ENCODE data around the gene ASTN2.
A peak's percentile ranks its signal among the peaks of the same experiment; 100 is the strongest.

The ASTN2 gene

DNA sequence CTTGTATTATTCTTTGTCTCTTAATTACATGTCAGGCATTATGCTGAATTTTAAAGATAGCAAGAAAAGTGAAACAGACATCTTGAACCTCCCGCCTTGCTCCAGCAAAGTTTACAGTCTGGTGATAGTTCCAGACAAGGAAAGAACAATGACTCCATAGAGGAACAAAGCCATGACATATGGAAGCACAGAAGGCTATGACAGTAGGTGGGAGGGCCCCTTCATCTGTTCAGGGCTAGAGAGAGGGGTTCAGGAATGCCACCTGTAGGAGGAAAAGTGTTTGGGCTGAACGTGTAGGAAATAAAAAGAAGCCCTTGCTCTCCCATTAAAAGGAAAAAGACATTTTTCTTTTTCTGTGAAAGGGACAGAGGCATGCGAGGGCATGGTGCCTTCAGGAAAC lies 412.2 kb downstream of the ASTN2 start:
- POLR2A ChIA-PET, result no interaction called here
- no peak for DNase-seq (ENCODE audit: extremely low spot score)
- TF ChIP-seq, protein P1, sequence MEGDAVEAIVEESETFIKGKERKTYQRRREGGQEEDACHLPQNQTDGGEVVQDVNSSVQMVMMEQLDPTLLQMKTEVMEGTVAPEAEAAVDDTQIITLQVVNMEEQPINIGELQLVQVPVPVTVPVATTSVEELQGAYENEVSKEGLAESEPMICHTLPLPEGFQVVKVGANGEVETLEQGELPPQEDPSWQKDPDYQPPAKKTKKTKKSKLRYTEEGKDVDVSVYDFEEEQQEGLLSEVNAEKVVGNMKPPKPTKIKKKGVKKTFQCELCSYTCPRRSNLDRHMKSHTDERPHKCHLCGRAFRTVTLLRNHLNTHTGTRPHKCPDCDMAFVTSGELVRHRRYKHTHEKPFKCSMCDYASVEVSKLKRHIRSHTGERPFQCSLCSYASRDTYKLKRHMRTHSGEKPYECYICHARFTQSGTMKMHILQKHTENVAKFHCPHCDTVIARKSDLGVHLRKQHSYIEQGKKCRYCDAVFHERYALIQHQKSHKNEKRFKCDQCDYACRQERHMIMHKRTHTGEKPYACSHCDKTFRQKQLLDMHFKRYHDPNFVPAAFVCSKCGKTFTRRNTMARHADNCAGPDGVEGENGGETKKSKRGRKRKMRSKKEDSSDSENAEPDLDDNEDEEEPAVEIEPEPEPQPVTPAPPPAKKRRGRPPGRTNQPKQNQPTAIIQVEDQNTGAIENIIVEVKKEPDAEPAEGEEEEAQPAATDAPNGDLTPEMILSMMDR (IDR thresholded peaks at IDR 0.05; ENCODE audit: control extremely low read depth, extremely low read depth, low read depth, missing control alignments), result no peak
- CTCF ChIA-PET, result no interaction called here

GRCh38 chr9:117000834-117001233 lies 414.0 kb downstream of the ASTN2 start:
- CTCF ChIA-PET, result interaction anchor here (1.5 to 2.0 kb wide), 2 partner anchors 14 to 69 kb away, joined by 3 to 5 read pairs; no protein-coding TSS in a partner anchor
- TF ChIP-seq, protein P1 (IDR thresholded peaks at IDR 0.05; ENCODE audit: control extremely low read depth, extremely low read depth, low read depth, missing control alignments), result no peak
- no peak for DNase-seq (ENCODE audit: extremely low spot score)
- POLR2A ChIA-PET, result no interaction called here

GRCh38 chr9:117000196-117000723 lies 414.6 kb downstream of the ASTN2 start:
- TF ChIP-seq, protein P1 (IDR thresholded peaks at IDR 0.05; ENCODE audit: control extremely low read depth, extremely low read depth, low read depth, missing control alignments), result no peak
- no peak for DNase-seq (ENCODE audit: extremely low spot score)
- CTCF ChIA-PET, result interaction anchor here (1.5 to 2.0 kb wide), 3 partner anchors 8 to 68 kb away, joined by 3 to 5 read pairs (median 4); no protein-coding TSS in a partner anchor
- POLR2A ChIA-PET, result no interaction called here

DNA sequence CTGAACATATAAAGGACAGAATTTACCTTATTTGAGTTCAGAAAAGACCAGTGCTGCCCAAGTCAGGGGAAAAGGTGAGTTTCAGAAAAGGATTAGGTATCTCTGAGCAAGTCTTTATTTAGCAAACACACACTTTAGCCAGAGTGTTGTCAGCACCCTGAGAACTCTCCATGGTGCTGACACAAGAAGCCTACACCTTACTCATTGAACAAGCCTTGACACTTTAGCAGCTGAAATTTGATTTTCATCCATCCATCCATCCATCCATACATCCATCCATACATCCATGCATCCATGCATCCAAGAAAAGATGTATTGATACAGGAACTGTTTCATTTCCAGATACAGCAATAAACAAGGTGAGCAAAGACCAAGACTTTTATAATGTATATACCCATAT lies 416.6 kb downstream of the ASTN2 start:
- peak; percentile 19 for DNase-seq (ENCODE audit: extremely low spot score)
- TF ChIP-seq, protein P1 (IDR thresholded peaks at IDR 0.05; ENCODE audit: control extremely low read depth, extremely low read depth, low read depth, missing control alignments), result no peak
- ChIA-PET POLR2A (no interaction called here), CTCF (no interaction called here)

GRCh38 chr9:116992865-116993264 lies 422.0 kb downstream of the ASTN2 start:
- ChIA-PET CTCF (interaction anchor here (1.0 kb wide), 1 partner anchor 9 kb away, joined by 3 read pairs; no protein-coding TSS in a partner anchor), POLR2A (no interaction called here)
- TF ChIP-seq, protein P1 (IDR thresholded peaks at IDR 0.05; ENCODE audit: control extremely low read depth, extremely low read depth, low read depth, missing control alignments), result no peak
- no peak for DNase-seq (ENCODE audit: extremely low spot score)

GRCh38 chr9:116991051-116991450 lies 423.8 kb downstream of the ASTN2 start:
- POLR2A ChIA-PET, result no interaction called here
- TF ChIP-seq, protein P1 (IDR thresholded peaks at IDR 0.05; ENCODE audit: control extremely low read depth, extremely low read depth, low read depth, missing control alignments), result no peak
- no peak for DNase-seq (ENCODE audit: extremely low spot score)
- CTCF ChIA-PET, result no interaction called here

All from GM10248 (cell line).